HG03521 (cell line): ENCODE data around the gene SMCO1.
"Not testable (repeated sequence)": the region's sequence is repeated elsewhere in the genome, so short reads cannot be mapped to it uniquely, and the experiment has no call there.

Source experiments
- ATAC-seq: cut with Tn5 transposase; IDR thresholded peaks from one replicate; pipeline ENCODE4 v1.9.1; 2021; ENCODE audit warnings: mild to moderate bottlenecking, moderate library complexity; ENCODE audit not compliant: unreplicated experiment

The SMCO1 gene

GRCh38 chr3:196514913-196515621 is at the start of gene SMCO1:
TSS of gene SMCO1 (minus strand) at chr3:196515346. CDS start at chr3:196515209, 137 bp downstream.
- ATAC-seq: no peak

GRCh38 chr3:196563721-196564225 is 48.6 kb upstream of the SMCO1 start:
- no peak for ATAC-seq

- no peak for ATAC-seq
These were observed 44.7 kb upstream of the SMCO1 start for GRCh38 chr3:196559826-196560225.

GRCh38 chr3:196558476-196558875 is 43.3 kb upstream of the SMCO1 start:
- no peak for ATAC-seq

GRCh38 chr3:196557236-196557635 is 42.1 kb upstream of the SMCO1 start:
- no peak for ATAC-seq

- ATAC-seq: no peak
These were observed 40.1 kb upstream of the SMCO1 start for GRCh38 chr3:196555295-196555694.

- ATAC-seq: no peak
These were observed 39.1 kb upstream of the SMCO1 start for GRCh38 chr3:196554205-196554604.

GRCh38 chr3:196553551-196553950 is 38.4 kb upstream of the SMCO1 start:
- no peak for ATAC-seq

- ATAC-seq: no peak
These were observed 37.1 kb upstream of the SMCO1 start for GRCh38 chr3:196552253-196552652.

- not testable (repeated sequence) for ATAC-seq
These were observed 35.0 kb upstream of the SMCO1 start for GRCh38 chr3:196550172-196550571.

- not testable (repeated sequence) for ATAC-seq
These were observed 34.2 kb upstream of the SMCO1 start for GRCh38 chr3:196549312-196549711.

GRCh38 chr3:196547067-196547466 is 31.9 kb upstream of the SMCO1 start:
- ATAC-seq: no peak

- no peak for ATAC-seq
These were observed 31.4 kb upstream of the SMCO1 start for GRCh38 chr3:196546537-196546936.

GRCh38 chr3:196544491-196544992 is 29.4 kb upstream of the SMCO1 start:
- no peak for ATAC-seq

GRCh38 chr3:196541684-196542445 is 26.7 kb upstream of the SMCO1 start:
- no peak for ATAC-seq

GRCh38 chr3:196537319-196537984 is 22.3 kb upstream of the SMCO1 start:
- ATAC-seq: no peak

- ATAC-seq: no peak
These were observed 18.1 kb upstream of the SMCO1 start for GRCh38 chr3:196533260-196533681.

- ATAC-seq: no peak
These were observed 16.3 kb upstream of the SMCO1 start for GRCh38 chr3:196531418-196531817.

- peak; percentile 87 for ATAC-seq
These were observed 13.6 kb upstream of the SMCO1 start for GRCh38 chr3:196528639-196529233.

- ATAC-seq: no peak
These were observed 10.0 kb upstream of the SMCO1 start for GRCh38 chr3:196525141-196525540.

GRCh38 chr3:196524527-196524926 is 9.4 kb upstream of the SMCO1 start:
- no peak for ATAC-seq
